ENCODE measurements around the gene DIDO1.

The DIDO1 gene

DNA sequence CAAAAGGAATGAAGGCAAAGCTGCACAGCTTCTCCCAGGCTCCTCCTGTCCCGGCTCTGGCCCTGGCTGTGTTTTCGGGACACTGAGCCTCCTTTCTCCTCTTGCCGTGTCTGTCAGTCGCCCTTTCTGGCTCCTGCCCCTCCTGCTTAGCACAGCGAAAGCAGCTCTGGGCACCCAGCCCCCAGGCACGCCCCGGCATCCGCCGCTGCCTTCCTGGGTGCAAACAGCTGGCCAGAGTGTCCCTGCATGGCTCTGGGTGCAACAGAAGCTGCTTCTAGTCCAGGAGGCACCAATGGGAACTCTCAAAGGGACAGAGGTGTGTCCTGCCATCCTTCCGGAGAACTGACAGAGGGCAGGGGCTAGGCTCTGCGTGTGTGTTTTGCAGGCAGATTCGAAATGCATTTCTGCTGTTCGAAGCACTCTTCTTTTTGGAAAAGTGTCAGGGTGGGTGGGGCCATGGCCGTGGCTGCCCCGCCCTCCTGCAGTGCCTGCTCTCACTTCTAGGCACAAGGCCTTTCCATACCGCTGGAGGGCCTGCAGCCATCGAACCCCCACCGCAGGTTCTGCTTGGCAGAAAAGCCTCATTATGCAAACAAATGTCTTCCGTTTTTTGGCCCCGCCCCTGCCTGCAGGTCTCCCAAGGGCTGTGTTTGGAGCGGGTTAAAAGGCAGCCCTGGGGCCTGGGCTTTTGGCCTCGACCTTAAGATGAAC lies 93.9 kb downstream of the DIDO1 start:
- no peak overlapping the region for H3K4me3 ChIP-seq (ENCODE audit: control insufficient read depth, low read depth, low read length)
- TF ChIP-seq, protein P1, sequence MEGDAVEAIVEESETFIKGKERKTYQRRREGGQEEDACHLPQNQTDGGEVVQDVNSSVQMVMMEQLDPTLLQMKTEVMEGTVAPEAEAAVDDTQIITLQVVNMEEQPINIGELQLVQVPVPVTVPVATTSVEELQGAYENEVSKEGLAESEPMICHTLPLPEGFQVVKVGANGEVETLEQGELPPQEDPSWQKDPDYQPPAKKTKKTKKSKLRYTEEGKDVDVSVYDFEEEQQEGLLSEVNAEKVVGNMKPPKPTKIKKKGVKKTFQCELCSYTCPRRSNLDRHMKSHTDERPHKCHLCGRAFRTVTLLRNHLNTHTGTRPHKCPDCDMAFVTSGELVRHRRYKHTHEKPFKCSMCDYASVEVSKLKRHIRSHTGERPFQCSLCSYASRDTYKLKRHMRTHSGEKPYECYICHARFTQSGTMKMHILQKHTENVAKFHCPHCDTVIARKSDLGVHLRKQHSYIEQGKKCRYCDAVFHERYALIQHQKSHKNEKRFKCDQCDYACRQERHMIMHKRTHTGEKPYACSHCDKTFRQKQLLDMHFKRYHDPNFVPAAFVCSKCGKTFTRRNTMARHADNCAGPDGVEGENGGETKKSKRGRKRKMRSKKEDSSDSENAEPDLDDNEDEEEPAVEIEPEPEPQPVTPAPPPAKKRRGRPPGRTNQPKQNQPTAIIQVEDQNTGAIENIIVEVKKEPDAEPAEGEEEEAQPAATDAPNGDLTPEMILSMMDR (IDR thresholded peaks at IDR 0.05; ENCODE audit: control insufficient read depth, insufficient read depth, low read depth, low read length, missing control alignments), result no peak
- no peak for DNase-seq (ENCODE audit: low read depth)

DNA sequence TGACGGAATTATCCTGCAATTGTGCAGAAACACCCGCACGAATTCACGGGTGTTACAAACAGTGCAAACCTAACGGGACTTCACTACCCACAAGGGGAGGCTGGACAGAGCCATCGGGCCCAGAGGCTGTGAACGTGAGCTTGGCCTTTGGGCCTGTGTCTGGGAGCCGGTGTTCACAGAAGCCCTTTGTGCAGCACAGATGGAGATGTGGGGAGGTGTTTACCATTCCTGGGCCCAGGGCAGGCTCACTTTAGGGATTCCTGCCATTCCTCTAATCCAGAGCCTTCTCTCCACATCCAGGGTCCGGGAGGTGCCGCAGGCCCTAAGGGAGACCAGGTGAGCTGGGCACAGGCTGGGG lies 94.5 kb downstream of the DIDO1 start:
- no peak overlapping the region for H3K4me3 ChIP-seq (ENCODE audit: control insufficient read depth, low read depth, low read length)
- no peak for DNase-seq (ENCODE audit: low read depth)
- TF ChIP-seq, protein P1 (IDR thresholded peaks at IDR 0.05; ENCODE audit: control insufficient read depth, insufficient read depth, low read depth, low read length, missing control alignments), result no peak

DNA sequence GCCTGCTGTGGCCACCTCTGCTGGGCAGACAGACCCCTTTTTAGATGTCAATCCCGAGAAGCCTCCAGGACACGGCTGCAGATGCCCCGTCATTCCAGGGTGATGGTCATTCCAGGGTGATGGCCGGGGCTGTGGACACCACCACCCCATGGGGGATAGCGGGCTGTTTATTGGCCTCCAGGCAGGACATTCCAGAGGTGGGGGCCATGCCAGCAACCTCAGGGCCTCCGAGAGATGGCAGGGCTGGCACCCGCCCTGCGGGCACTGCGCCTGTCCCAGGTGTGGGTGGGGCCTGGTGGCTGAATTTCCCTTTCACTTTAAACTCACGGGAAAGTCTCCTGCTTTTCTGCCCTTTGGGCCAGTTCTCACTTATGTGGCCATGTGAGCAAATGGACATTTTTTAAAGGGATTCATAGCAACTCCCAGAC lies 94.9 kb downstream of the DIDO1 start:
- TF ChIP-seq, protein P1 (IDR thresholded peaks at IDR 0.05; ENCODE audit: control insufficient read depth, insufficient read depth, low read depth, low read length, missing control alignments), result no peak
- no peak overlapping the region for H3K4me3 ChIP-seq (ENCODE audit: control insufficient read depth, low read depth, low read length)
- no peak for DNase-seq (ENCODE audit: low read depth)

DNA sequence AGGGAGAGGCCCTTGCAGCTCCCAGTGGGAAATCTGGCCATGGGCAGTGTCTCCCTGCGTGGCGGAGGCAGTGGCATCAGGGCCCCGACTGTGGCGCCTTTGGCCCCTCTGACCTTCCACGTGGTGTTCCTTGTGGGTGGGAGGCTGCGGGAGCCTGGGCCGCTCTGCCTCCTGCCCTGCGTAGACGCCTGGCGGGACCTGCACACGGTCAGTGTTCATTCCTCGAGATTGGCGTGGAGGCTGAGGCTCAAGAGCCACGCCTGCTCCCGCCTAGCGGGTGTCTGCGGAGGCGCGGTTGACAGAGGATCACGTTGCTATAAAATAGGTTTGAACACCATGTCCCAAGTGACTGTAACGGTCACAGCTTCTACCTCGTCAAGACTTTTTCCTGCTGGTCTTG lies 95.5 kb downstream of the DIDO1 start:
- no peak for DNase-seq (ENCODE audit: low read depth)
- no peak overlapping the region for H3K4me3 ChIP-seq (ENCODE audit: control insufficient read depth, low read depth, low read length)
- TF ChIP-seq, protein P1 (IDR thresholded peaks at IDR 0.05; ENCODE audit: control insufficient read depth, insufficient read depth, low read depth, low read length, missing control alignments), result no peak

DNA sequence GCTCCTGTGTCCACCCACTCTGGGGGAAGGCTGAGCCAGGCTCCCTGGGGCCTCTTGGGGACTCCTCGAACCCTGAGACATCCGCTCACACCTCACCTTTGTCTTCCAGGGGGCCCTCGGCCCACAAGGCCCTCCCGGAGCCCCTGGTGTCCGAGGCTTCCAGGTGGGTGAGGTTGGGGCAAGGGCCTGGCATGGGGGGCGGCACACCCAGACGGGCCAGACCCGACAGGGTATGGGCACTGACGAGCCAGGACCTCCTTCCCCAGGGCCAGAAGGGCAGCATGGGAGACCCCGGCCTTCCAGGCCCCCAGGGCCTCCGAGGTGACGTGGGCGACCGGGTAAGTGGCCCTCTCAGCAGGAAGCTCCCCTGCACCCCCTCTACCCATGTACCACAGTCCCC lies 96.1 kb downstream of the DIDO1 start:
- H3K4me3 ChIP-seq (ENCODE audit: control insufficient read depth, low read depth, low read length), result no peak overlapping the region
- TF ChIP-seq, protein P1 (IDR thresholded peaks at IDR 0.05; ENCODE audit: control insufficient read depth, insufficient read depth, low read depth, low read length, missing control alignments), result no peak
- no peak for DNase-seq (ENCODE audit: low read depth)

DNA sequence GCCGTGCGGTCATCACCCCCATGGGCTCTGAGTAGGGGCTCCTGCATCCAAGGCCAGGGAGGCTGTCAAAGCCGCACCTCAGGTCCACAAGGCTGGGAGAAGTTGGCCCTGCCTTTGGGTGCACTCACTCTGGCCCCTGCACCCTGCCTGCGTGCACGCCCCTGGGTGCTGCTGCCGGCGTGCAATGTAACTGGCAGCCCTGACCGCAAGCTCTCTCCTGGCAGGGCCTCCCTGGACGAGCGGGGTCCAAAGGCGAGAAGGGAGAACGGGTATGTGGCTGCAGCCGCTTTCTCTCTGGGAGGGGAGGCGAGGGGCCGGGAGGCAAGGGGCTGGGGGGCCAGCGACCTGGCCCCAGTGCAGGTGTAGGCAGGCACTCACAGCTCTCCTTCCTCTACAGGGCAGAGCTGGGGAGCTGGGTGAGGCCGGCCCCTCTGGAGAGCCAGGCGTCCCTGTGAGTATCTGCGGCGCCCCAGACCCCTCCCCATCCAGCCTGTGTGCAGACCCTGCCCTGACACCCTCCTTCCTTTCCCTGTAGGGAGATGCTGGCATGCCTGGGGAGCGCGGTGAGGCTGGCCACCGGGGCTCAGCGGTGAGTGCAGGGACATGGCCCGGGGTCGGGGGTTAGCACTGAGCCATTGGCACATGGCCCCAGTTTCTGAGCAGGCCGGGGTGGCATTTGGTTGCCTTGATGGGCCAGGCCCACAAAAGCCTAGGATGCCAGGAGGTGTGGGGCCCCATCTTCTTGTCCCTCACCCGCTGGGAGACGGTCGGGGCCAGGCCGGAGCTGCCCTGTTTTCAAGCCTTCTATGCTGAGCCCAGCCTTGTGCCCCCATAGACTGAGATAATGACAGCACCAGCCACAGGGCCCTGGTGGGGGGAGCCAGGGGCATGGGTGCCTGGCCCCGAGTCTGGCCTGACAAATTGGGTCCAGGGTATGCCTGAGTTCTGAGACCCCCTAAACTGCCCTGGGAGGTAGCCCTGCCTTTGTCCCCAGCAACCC lies 96.8 kb downstream of the DIDO1 start:
- no peak for DNase-seq (ENCODE audit: low read depth)
- TF ChIP-seq, protein P1 (IDR thresholded peaks at IDR 0.05; ENCODE audit: control insufficient read depth, insufficient read depth, low read depth, low read length, missing control alignments), result no peak
- H3K4me3 ChIP-seq (ENCODE audit: control insufficient read depth, low read depth, low read length), result no peak overlapping the region

All from AG09309 (cell line).